ENCODE data around the gene ST6GAL2.

ST6GAL2 gene

DNA sequence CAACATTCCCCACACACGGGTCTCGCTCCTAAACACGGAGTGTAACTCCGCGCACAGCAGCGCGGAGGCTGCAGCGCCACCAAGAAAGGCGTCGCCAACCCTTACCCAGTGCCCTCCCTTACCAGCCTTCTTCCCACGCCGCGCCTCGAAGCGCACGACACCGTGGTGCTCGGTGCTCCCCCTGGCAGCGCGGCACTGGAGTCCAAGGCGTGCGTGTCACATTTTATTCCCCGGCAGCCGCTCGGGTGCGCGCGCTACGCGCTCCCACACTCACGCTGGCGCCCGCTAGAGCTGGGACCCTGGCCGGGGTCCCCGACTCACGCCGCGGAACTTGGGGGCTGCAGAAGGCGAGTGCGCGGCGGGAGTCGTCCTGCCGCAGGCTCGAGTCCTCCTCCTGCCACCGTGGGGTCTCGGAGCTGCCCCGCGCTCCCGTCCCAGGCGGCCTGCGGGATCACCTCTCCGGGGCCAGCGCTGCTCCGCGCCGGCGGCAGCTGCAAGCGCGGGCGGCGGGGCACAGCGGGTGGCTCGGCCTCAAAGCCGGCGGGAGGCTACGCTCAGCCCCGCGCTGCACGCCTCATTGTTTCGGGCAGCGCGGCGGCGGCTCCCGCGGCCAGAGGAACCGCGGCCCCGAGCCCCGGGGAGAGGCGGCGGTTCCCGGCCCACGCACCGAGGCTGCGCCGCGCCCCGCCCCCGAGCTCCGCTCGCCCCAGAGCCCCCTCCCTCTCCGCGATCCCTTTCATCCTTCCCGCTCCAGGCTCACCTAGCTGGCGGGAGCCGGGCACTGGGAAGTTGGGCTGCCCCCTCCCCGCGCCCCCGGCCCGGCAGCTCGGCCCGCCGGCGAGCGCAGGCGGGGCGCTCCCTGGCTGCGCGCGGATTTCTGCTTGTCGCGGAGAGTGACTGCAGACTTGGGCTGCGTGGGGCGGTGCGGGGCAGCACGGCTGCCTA is at the start of gene ST6GAL2:
TSS of gene ST6GAL2 (minus strand) at position 197 of the 945 bp plus-strand sequence. CDS start 42,190 bp downstream, outside the sequence.
- DNase-seq (ENCODE audit: low read depth): no peak

GRCh38 chr2:106932644-106933043 is 46.7 kb upstream of the ST6GAL2 start:
- DNase-seq (ENCODE audit: low read depth): no peak

GRCh38 chr2:106931717-106932335 is 45.9 kb upstream of the ST6GAL2 start:
- DNase-seq (ENCODE audit: low read depth): no peak

DNA sequence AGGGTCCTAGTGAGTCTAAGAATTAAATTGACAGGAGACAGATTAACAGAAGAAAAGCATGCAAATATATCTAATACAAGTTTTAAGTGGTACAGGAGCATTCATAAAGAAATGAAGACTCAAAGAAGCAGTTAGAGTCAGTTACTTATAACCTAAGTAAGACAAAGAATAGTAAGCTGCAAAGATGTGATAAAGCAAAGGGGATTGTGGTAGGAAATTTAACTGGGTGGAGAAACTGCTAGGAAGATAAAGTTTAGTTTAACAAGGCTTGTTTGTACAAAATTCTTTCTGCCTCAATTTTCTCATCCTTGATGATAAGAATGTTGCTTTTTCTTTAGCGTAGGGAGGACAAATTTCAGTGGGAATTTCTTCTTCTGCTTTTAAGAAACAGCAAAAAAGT is 35.5 kb upstream of the ST6GAL2 start:
- DNase-seq (ENCODE audit: low read depth): no peak

DNA sequence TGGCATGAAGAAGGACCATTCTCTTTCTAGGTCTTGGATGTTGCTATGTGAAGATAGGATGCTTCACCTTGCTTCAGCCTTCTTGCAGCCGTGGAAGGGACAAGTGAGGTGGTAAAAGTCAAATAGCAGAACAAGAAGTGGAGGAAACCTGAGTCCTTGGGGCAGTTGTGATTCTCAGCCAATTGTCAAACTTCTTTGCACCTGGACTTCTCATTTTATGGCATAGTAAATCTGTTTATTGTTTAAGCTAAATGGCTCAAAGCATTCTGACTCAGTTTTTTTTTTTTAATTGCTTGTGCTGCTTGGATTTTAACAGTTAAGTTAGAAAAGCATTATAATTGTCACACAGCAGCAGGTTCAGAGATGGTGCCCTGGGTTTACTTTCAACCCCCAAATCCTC is 33.0 kb upstream of the ST6GAL2 start:
- no peak for DNase-seq (ENCODE audit: low read depth)

DNA sequence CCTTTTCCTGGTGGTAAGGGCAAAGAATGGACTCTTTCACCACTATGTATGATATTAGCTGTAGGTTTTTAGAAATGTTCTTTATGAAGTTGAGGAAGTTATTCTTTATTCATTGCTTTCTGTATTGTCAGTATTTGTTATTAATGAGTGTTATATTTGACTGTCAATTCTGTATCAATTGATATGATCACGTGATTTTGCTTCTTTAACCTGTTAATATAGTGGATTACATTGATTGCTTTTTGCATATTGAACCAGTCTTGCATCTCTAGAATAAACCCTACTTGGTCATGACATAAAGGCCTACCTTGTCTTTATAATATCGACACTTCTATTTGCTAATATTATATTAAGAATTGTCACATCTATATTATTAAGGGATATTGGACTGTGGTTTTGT is 18.3 kb upstream of the ST6GAL2 start:
- DNase-seq (ENCODE audit: low read depth): no peak

GRCh38 chr2:106899786-106900530 is 14.0 kb upstream of the ST6GAL2 start:
- DNase-seq (ENCODE audit: low read depth): no peak

DNA sequence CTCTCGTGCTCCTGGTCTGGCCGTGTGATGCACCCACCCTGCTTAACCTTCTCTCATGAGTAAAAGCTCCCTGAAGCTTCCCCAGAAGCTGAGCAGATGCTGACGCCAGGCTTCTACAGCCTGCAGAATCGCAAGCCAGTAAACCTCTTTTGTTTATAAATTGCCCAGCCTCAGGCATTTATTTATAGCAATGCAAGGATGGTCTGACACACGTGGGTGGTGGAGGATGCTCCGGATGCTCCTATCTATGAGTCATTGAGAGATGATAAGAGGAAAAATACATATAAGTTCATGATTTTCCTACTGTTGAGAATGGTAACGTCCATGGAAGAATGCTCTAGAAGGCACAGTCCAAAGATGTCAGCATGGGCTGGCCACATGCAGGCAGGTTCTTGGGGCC is 8.6 kb upstream of the ST6GAL2 start:
- DNase-seq (ENCODE audit: low read depth): no peak

GRCh38 chr2:106892048-106892447 is 6.1 kb upstream of the ST6GAL2 start:
- no peak for DNase-seq (ENCODE audit: low read depth)

GRCh38 chr2:106890606-106891005 is 4.6 kb upstream of the ST6GAL2 start:
- DNase-seq (ENCODE audit: low read depth): no peak

GRCh38 chr2:106886916-106887758 is 1.2 kb upstream of the ST6GAL2 start:
- no peak for DNase-seq (ENCODE audit: low read depth)

GRCh38 chr2:106885329-106885728 is 638 bp downstream of the ST6GAL2 start:
- DNase-seq (ENCODE audit: low read depth): no peak

- DNase-seq (ENCODE audit: low read depth): no peak
Observed at GRCh38 chr2:106882673-106883072, 3.3 kb downstream of the ST6GAL2 start.

DNA sequence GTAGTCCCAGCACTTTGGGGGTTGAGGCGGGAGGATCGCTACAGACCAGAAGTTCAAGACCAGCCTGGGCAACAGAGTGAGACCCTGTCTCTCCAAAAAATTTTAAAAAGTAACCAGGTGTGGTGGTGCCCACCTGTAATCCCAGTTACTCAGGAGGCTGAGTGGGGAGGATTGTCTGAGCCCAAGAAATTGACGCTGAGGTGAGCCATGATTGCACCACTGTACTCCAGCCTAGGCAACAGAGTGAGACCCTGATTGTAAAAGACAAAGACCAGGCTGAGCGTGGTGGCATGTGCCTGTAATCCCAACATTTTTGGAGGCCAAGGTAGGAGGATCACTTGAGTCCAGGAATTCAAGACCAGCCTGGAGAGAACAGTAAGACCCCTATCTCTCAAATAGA is 7.8 kb downstream of the ST6GAL2 start:
- DNase-seq (ENCODE audit: low read depth): no peak

GRCh38 chr2:106876699-106877098 is 9.3 kb downstream of the ST6GAL2 start:
- DNase-seq (ENCODE audit: low read depth): no peak

- DNase-seq (ENCODE audit: low read depth): no peak
Observed at GRCh38 chr2:106869512-106870275, 16.3 kb downstream of the ST6GAL2 start.

- no peak for DNase-seq (ENCODE audit: low read depth)
Observed at GRCh38 chr2:106868275-106868674, 17.7 kb downstream of the ST6GAL2 start.

DNA sequence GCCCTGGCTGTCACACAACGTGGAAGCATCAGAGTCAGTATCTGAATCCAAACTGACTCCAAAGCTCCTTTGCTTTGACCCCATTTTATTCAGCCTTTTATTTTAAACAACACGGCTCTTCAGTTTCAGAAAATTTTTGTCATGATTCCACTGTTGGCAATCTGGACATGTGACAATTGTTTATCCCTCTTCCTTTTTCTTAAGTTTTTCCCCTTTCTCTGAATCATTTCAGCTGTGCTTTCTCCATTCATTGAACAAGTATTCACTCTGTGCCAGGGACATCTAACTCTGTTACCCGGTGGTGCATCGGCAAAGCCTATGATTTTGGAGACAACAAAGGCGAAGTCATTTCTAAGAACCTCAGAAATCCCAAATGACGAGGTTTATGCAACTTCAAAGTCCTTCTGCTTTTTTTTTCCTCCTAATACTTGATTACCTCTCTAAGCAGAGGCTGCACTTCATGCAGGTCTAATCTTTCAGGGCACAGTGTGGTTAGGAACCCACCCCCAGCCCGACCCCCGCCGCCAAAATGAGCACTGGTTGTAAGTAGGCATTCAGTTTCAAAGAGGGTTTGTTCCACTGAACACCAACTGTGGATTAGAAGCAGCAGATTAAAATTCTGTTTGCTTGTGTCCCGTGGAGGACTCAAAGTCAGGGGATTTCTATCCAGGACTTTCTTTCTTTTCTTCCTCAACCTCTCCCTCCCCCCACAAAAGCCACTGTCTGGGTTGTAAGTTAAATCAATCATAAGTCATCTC is 18.6 kb downstream of the ST6GAL2 start:
- DNase-seq (ENCODE audit: low read depth): no peak

- no peak for DNase-seq (ENCODE audit: low read depth)
Observed at GRCh38 chr2:106866641-106867040, 19.3 kb downstream of the ST6GAL2 start.

DNA sequence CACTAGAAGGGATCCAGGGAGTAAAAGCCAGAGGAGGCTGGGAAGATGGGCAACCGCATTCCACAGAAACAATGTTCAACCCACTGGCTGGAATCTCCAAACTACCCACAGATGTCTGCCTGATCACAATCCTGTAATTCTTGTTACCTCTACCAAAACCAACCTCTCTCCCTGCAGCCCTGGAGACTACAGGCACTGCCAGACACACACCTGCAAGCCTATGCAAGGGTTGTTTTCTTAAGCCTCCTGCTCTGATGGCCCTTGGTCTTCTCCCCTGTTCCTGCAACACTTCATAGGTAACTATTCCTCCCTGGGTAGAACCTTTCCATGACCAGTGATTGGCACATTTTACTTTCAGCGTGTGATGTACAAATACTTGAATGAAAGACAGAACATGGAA is 21.9 kb downstream of the ST6GAL2 start:
- DNase-seq (ENCODE audit: low read depth): no peak
